Anterior cingulate cortex (tissue), 58 donors: Measurements from ENCODE around the gene CRIP2.

Source experiments
- DNase-seq, 58 donors: peaks; one replicate each; lab custom pipeline; 2025; lab: John Stamatoyannopoulos, UW

CRIP2 gene

GRCh38 chr14:105519946-105520698, 45.5 kb downstream of the CRIP2 start:
- DNase-seq: no peak

- DNase-seq: no peak
Measured at GRCh38 chr14:105525326-105525725, 50.7 kb downstream of the CRIP2 start.

GRCh38 chr14:105525861-105526775, 51.5 kb downstream of the CRIP2 start, which contains the start of gene TMEM121:
Gene TMEM121 (plus strand): TSS chr14:105526583. CDS start chr14:105528835, 2,252 bp downstream.
- peak in 28 of 58 donors; percentile 17 to 69 (median 40) for DNase-seq

GRCh38 chr14:105526776-105527380, 52.3 kb downstream of the CRIP2 start:
- DNase-seq: peak in 2 of 58 donors; percentile 12 to 33

- DNase-seq: no peak
Measured at GRCh38 chr14:105527381-105527825, 52.8 kb downstream of the CRIP2 start.

GRCh38 chr14:105527826-105528585, 53.4 kb downstream of the CRIP2 start:
- peak in 54 of 58 donors; percentile 40 to 86 (median 72) for DNase-seq

- peak in 8 of 58 donors; percentile 27 to 54 (median 38) for DNase-seq
Measured at GRCh38 chr14:105528586-105529318, 54.1 kb downstream of the CRIP2 start.

GRCh38 chr14:105529319-105529568, 54.6 kb downstream of the CRIP2 start:
- DNase-seq: no peak
